22Rv1 (cell line): ENCODE measurements around the gene OR2G6.
"Not testable (repeated sequence)": the region's sequence is repeated elsewhere in the genome, so short reads cannot be mapped to it uniquely, and the experiment has no call there.

ENCODE experiments used
- H3K27ac ChIP-seq: fragments of 450-650 bp; 2 replicates; pipeline ENCODE4 v1.5.1; 2017
- ZFX ChIP-seq: fragments of 450-650 bp; IDR thresholded peaks from 2 replicates; pipeline ENCODE4 v1.6.1; 2017; ENCODE audit warnings: antibody characterized with exemption, borderline replicate concordance
- TF ChIP-seq, protein P1 (sequence below): fragments of 450-650 bp; IDR thresholded peaks from 2 replicates; pipeline ENCODE4 v1.5.1; 2017; ENCODE audit warnings: mild to moderate bottlenecking

Gene OR2G6

DNA sequence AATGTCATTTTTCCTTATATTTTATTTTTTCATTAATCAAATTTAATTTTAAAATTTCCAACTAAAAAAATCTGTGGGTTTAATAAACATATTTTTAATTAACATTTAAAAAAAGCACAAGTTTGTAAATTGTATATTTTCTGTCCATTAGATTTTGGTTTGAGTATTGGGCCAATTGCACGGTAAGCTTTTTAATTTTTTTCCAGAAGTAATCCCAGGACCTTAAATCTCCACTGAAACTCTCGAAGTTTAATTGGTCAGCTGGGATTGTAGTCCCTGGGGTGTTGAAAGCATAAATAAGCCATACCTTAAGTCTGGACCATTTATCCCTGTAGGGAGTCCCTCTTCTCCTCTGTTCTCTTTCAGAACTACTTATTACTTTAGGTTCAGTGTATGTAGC is at the start of gene OR2G6:
Gene OR2G6, plus strand, starts transcription at position 301 of the 400 bp plus-strand sequence. CDS start 13,574 bp downstream, outside the sequence.
- H3K27ac ChIP-seq, result not testable (repeated sequence)

GRCh38 chr1:248459117-248459516 is 48.8 kb upstream of the OR2G6 start:
- not testable (repeated sequence) for H3K27ac ChIP-seq

DNA sequence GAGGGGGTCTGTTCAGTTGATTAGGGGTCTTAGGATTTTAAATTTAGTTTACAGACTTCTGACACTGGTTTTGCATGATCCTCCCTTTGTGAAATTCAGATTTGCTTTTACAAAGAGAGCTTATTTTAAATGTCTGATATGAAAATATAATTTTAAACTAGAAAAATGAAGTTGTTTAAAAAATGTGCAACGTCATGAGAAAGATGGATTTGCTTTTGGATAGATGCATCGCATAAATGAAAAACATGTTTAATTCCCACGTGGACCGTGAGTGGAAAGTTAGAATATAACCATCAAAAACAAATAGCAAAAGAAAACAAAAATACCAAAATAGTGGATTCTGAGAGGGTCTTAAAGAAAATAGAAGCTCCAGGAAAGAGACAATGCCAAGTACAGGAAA is 36.7 kb upstream of the OR2G6 start:
- no peak overlapping the region for H3K27ac ChIP-seq
- no peak for TF ChIP-seq ZFX
- TF ChIP-seq, protein P1, sequence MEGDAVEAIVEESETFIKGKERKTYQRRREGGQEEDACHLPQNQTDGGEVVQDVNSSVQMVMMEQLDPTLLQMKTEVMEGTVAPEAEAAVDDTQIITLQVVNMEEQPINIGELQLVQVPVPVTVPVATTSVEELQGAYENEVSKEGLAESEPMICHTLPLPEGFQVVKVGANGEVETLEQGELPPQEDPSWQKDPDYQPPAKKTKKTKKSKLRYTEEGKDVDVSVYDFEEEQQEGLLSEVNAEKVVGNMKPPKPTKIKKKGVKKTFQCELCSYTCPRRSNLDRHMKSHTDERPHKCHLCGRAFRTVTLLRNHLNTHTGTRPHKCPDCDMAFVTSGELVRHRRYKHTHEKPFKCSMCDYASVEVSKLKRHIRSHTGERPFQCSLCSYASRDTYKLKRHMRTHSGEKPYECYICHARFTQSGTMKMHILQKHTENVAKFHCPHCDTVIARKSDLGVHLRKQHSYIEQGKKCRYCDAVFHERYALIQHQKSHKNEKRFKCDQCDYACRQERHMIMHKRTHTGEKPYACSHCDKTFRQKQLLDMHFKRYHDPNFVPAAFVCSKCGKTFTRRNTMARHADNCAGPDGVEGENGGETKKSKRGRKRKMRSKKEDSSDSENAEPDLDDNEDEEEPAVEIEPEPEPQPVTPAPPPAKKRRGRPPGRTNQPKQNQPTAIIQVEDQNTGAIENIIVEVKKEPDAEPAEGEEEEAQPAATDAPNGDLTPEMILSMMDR, result no peak

GRCh38 chr1:248472111-248472510 is 35.8 kb upstream of the OR2G6 start:
- H3K27ac ChIP-seq, result not testable (repeated sequence)

- not testable (repeated sequence) for H3K27ac ChIP-seq
These were observed 34.8 kb upstream of the OR2G6 start, which contains the start of gene OR2T3 for GRCh38 chr1:248473051-248473450. Gene OR2T3 (plus strand): TSS chr1:248473351. CDS start chr1:248473351, 0 bp downstream.

DNA sequence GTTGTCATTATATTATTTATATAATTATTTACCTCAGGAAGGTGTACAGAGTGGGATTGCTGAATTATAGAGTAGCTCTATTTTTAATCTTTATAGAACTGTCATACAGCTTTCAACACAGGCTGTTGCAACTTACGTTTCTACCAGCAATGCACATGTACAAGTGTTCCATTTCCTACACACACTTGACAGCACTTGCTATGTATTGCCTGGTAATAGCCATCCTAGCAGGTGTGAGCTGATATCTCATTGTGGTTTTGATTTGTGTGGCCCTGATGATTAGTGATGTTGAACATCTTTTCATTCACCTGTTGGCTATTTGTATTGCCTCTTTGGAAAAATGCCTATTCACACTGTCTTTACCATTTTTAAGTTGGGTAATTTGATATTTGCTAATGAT is 32.2 kb upstream of the OR2G6 start:
- H3K27ac ChIP-seq, result not testable (repeated sequence)

GRCh38 chr1:248481686-248482579 is 25.9 kb upstream of the OR2G6 start:
- not testable (repeated sequence) for H3K27ac ChIP-seq

GRCh38 chr1:248488289-248488688 is 19.6 kb upstream of the OR2G6 start, which contains the start of gene OR2T5:
Gene OR2T5 (plus strand): TSS chr1:248488589. CDS start chr1:248488589, 0 bp downstream.
- H3K27ac ChIP-seq, result not testable (repeated sequence)

DNA sequence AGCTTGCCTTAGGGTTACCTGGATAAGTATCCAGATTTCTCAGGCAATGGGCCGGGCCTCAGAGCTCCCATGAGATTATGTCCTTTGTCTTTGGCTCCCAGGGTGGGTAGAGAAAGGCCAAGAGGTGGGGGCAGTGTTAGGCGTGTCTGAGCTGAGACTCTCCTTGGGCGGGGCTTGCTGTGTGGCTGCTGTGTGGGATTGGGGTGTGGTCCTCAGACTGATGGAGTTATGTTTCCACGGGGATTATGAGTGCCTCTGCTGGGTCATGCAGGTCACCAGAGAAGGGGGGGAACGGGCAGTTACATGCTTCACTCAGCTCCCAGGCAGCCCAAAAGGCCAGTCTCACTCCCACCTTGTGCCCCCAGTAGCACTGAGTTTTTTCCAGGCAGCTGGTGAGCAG is 11.2 kb upstream of the OR2G6 start:
- not testable (repeated sequence) for H3K27ac ChIP-seq

DNA sequence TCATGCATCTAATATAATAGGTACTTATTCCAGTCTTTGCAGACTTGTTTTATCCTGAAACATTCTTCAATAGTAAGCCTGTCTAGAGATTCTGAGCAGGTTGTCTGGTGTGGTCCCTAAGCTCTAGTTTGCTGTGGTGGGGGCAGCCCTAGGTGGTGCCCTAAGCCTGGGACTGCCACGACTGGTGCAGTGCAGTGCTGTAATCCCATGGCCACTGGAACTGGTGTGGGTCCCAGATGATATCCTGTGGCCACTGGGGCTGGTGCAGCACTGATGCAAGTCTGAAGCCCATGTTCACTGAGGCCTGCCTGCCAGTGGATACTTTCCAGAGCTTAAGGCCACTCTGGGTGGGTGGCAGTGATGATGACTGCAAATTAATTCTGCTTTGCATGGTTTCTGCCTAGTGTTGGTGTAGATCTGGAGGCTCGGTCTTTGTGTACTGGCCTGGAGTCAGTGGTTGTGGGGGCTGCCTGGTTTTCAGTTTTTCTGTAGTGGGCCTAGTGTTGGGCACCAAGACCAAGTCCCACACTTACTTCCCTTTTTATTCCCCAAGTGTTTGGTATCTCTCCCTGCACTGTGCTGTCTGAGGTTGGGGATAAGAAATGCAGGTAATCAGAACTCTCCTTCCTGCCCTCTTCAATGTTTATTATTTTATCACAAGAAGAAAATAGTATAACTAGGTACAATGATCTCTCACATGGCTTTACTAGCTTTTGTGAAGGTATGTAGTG is 7.4 kb upstream of the OR2G6 start:
- H3K27ac ChIP-seq, result not testable (repeated sequence)

DNA sequence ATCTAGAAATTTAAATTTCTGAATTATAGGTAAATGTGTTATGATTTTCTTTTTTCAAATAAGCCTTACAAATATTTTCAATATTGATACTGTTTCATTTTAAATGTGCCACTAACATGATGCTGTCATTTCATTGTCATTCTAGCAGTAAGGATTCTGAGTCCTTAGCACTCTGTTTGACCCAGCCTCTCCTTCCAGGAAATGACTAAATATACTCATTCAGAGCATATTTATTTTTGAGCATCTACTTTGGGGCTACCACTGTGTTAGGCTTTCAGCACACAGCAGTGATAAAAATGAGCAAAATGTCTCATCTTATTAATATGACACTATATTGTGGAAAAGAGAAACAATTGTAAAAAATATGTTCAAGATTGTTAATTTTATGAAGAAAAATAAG is 2.3 kb downstream of the OR2G6 start:
- not testable (repeated sequence) for H3K27ac ChIP-seq

- H3K27ac ChIP-seq, result no peak overlapping the region
- TF ChIP-seq, protein P1, result no peak
- TF ChIP-seq ZFX, result no peak
These were observed 14.0 kb downstream of the OR2G6 start for GRCh38 chr1:248521856-248522255.

GRCh38 chr1:248537449-248537848 is 29.6 kb downstream of the OR2G6 start:
- not testable (repeated sequence) for H3K27ac ChIP-seq

DNA sequence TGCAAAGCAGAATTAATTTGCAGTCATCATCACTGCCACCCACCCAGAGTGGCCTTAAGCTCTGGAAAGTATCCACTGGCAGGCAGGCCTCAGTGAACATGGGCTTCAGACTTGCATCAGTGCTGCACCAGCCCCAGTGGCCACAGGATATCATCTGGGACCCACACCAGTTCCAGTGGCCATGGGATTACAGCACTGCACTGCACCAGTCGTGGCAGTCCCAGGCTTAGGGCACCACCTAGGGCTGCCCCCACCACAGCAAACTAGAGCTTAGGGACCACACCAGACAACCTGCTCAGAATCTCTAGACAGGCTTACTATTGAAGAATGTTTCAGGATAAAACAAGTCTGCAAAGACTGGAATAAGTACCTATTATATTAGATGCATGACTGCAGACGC is 39.5 kb downstream of the OR2G6 start:
- H3K27ac ChIP-seq, result not testable (repeated sequence)

GRCh38 chr1:248551027-248551426 is 43.2 kb downstream of the OR2G6 start:
- not testable (repeated sequence) for H3K27ac ChIP-seq

DNA sequence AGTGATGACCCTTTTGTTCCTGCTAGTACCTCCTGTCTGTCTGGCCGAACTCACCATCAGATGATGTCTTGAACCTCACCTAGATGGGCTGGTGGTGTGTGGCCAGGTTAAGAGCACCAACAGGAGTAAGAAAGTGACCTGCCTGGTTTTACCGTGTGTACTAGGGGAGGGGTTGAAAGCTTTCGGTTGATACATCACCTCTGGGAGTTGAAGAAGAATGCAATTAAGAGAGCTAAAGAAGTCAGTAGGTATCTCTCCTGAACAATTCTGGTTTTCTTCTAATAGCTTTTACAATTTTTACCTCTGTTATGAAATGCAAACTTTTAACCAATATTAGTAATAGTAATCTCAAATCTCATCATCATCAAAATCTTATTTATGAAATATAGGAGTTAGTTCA is 54.8 kb downstream of the OR2G6 start, which contains the start of gene OR2T29:
Gene OR2T29, minus strand, starts transcription at position 101 of the 400 bp plus-strand sequence. CDS start 3,281 bp downstream, outside the sequence.
- not testable (repeated sequence) for H3K27ac ChIP-seq

DNA sequence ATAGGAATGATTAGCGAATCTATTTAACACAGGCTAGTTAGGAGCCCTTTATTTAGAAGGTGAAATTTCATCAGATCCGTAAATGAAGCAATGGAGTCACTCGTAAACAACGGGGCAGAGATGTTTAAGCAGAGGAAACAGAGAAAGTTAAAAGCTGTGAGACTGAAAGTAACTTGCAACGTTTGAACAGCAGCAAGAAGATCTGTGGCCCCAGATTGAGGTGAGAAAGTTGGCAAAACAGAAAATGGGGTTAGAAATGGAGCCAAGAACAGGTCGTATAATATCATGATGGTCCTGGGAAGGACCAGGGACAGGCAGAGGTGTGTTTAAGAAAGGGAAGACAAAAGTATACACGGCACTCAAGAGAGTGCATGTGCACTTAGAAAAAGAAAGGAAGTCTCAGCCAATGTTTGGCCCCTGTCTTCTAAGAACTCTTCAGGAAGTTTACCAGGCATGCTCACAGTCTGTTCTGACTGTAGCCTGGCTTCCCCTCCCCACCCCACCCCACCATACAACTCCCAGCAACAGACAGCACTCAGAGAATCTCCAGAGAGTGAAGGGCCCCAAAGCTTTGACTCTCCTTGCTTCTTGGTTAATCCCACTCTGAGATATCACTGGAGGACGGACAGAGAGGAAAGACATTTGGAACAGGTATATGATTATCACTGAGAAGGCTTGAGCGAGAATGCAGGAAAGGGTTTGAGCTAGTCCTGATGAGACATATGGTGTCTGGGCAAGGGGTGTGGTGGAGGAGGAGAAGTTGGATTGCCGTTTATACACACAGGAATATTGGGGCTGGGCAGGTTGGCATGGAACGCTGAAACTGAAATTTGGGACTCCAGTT is 57.9 kb downstream of the OR2G6 start:
- not testable (repeated sequence) for H3K27ac ChIP-seq

GRCh38 chr1:248569049-248569448 is 61.2 kb downstream of the OR2G6 start:
- not testable (repeated sequence) for H3K27ac ChIP-seq
